HepG2 (cell line): Measurements from ENCODE around the gene SRD5A1. TPM values are rescaled to one million over a fixed set of nuclear protein-coding genes. Genes with fewer than 3 reads are reported as not detected.

Experiments
- BATF2 ChIP-seq: sonication (generic); formaldehyde crosslinking; IDR thresholded peaks from 2 replicates; pipeline ENCODE4 v1.8.0; 2022; ENCODE audit warnings: mild to moderate bottlenecking, missing genetic modification reagents, moderate library complexity
- BORCS8-MEF2B ChIP-seq: sonication (generic); formaldehyde crosslinking; IDR thresholded peaks from 2 replicates; pipeline ENCODE4 v1.8.0; 2022; ENCODE audit warnings: mild to moderate bottlenecking, missing genetic modification reagents
- DPF2 ChIP-seq: sonication (generic); formaldehyde crosslinking; IDR thresholded peaks from 2 replicates; pipeline ENCODE4 v1.4.0; 2020; ENCODE audit warnings: mild to moderate bottlenecking, low read depth, missing genetic modification reagents, borderline replicate concordance
- MBNL3 ChIP-seq: fragments of 250-450 bp; sonication (Bioruptor Pico); conservative IDR thresholded peaks from 2 replicates; pipeline ENCODE4 v1.8.0; 2022; ENCODE audit warnings: mild to moderate bottlenecking, inconsistent platforms
- MTA1 ChIP-seq: sonication (generic); formaldehyde crosslinking; IDR thresholded peaks from 2 replicates; pipeline ENCODE4 v1.4.0; 2020; ENCODE audit warnings: missing genetic modification reagents, mild to moderate bottlenecking, borderline replicate concordance
- PLSCR1 ChIP-seq: sonication (generic); formaldehyde crosslinking; IDR thresholded peaks from 2 replicates; pipeline ENCODE4 v1.5.0; 2020; ENCODE audit warnings: missing genetic modification reagents, mild to moderate bottlenecking, borderline replicate concordance
- PTBP1 ChIP-seq: fragments of 200-400 bp; formaldehyde crosslinking; IDR thresholded peaks from 2 replicates; pipeline ENCODE4 v1.6.1; 2018; ENCODE audit warnings: low read length, low read depth; ENCODE audit not compliant: poor library complexity, severe bottlenecking
- SOX5 ChIP-seq: IDR thresholded peaks from 2 replicates; pipeline ENCODE4 v1.6.1; 2016; ENCODE audit warnings: borderline replicate concordance
- STAT6 ChIP-seq: sonication (generic); formaldehyde crosslinking; IDR thresholded peaks from 2 replicates; pipeline ENCODE4 v1.4.0; 2020; ENCODE audit warnings: missing genetic modification reagents, mild to moderate bottlenecking, borderline replicate concordance
- ZFY ChIP-seq: sonication (generic); formaldehyde crosslinking; IDR thresholded peaks from 2 replicates; pipeline ENCODE4 v1.4.0; 2020; ENCODE audit warnings: missing genetic modification reagents
- ZNF318 ChIP-seq: sonication (generic); formaldehyde crosslinking; IDR thresholded peaks from 2 replicates; pipeline ENCODE4 v1.4.0; 2020; ENCODE audit warnings: mild to moderate bottlenecking, missing genetic modification reagents
- ZNF354B ChIP-seq: sonication (generic); formaldehyde crosslinking; IDR thresholded peaks from 2 replicates; pipeline ENCODE4 v1.8.0; 2022; ENCODE audit warnings: mild to moderate bottlenecking, missing genetic modification reagents
- ZNF691 ChIP-seq: sonication (generic); formaldehyde crosslinking; IDR thresholded peaks from 2 replicates; pipeline ENCODE4 v1.4.0; 2020; ENCODE audit warnings: missing genetic modification reagents, low read depth, mild to moderate bottlenecking, borderline replicate concordance
- polyA plus RNA-seq, 8 experiments: library from polyadenylated mRNA; depleted of rRNA in 3 of 8; stranded (reverse) in 7 of 8; unstranded in 1 of 8; fragments of >200 nt; fragmentation: Illumina TruSeq in 4 of 8; extraction: Trizol in 4 of 8; gene quantifications; 2 replicates each; pipeline versions ENCODE4 v1.2.1 to v1.2.3, GENCODE V29; 2011 to 2016; ENCODE audit warnings: low read depth in 4 of 8, missing spikeins in 1 of 8, mixed read lengths in 1 of 8; ENCODE audit not compliant: insufficient read depth in 1 of 8
- total RNA-seq, 5 experiments: library from RNA; depleted of rRNA; stranded (reverse); fragments of >200 nt; fragmentation: Illumina TruSeq; extraction: Trizol; gene quantifications; 2 replicates each; pipeline ENCODE4 v1.2.3, GENCODE V29; 2016; ENCODE audit warnings: low read depth in 1 of 5

The SRD5A1 gene
- total and polyA plus RNA-seq, 2 of the 13 experiments (the other 11 are each of a cell fraction or from before 2014, with no cell fraction given), result 6.1 to 9.9 TPM

- no peak for TF ChIP-seq BATF2 (CRISPR knock-in tag)
- TF ChIP-seq ZNF354B (CRISPR knock-in tag), result no peak
- TF ChIP-seq PLSCR1 (CRISPR knock-in tag), result no peak
- no peak for TF ChIP-seq PTBP1
- TF ChIP-seq ZFY (CRISPR knock-in tag), result no peak
- TF ChIP-seq SOX5, result 0 out of 2 replicates have a peak, but pooled peaks have one; percentile 5
- TF ChIP-seq STAT6 (CRISPR knock-in tag), result 0 out of 2 replicates have a peak, but pooled peaks have one; percentile 46
- 0 out of 2 replicates have a peak, but pooled peaks have one; percentile 18 for TF ChIP-seq DPF2 (CRISPR knock-in tag)
- TF ChIP-seq BORCS8-MEF2B (CRISPR knock-in tag), result peak; percentile 37; the same call in 1 of the 2 replicates
- 0 out of 2 replicates have a peak, but pooled peaks have one; percentile 63 for TF ChIP-seq MTA1
- no peak for TF ChIP-seq MBNL3 (CRISPR knock-in tag)
- 0 out of 2 replicates have a peak, but pooled peaks have one; percentile 64 for TF ChIP-seq ZNF691 (CRISPR knock-in tag)
- no peak for TF ChIP-seq ZNF318 (CRISPR knock-in tag)
These were observed 78.9 kb downstream of the SRD5A1 start (continued) for GRCh38 chr5:6712142-6712576.
